OCI-LY7 (cell line): ENCODE measurements around the gene MMD.
"Not testable (repeated sequence)": the region's sequence is repeated elsewhere in the genome, so short reads cannot be mapped to it uniquely, and the experiment has no call there.

ENCODE experiments used
- CTCF ChIP-seq: fragments of 200-600 bp; sonication (generic); conservative IDR thresholded peaks from 2 replicates; pipeline ENCODE4 v1.5.1; 2014; ENCODE audit warnings: mild to moderate bottlenecking, antibody characterized with exemption, low read length, moderate library complexity, mixed read lengths
- EZH2phosphoT487 ChIP-seq: fragments of 200-600 bp; sonication (generic); IDR thresholded peaks from 2 replicates; pipeline ENCODE4 v1.6.1; 2018; ENCODE audit warnings: low read depth, borderline replicate concordance, mild to moderate bottlenecking, mixed run types, antibody characterized with exemption, low read length, moderate library complexity, mixed read lengths

DNA sequence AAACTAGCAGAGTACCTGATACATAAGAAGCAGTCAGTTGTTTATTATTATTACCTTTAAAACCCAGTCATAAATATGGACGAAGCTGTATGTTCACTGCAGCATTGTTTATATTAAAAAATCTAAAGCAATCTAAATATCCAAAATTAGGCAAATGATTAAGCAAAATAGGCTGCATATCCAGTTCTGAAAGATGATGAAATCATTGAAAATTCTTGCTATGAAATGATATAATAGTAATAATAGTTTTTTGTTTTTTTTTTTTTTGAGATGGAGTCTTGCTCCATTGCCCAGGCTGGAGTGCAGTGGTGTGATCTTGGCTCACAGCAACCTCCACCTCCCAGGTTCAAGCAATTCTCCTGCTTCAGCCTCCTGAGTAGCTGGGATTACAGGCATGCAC lies 31.9 kb downstream of the MMD start:
- TF ChIP-seq CTCF, EZH2phosphoT487: not testable (repeated sequence)
